ENCODE results near the gene ASIC1. TPM values are rescaled to one million over a fixed set of nuclear protein-coding genes. Genes with fewer than 3 reads are reported as not detected.
A peak's percentile ranks its signal among the peaks of the same experiment; 100 is the strongest.

Gene ASIC1
- total and polyA plus RNA-seq, 2 of the 13 experiments (the other 11 are each of a cell fraction or from before 2014, with no cell fraction given): 0.44 to 1.5 TPM

GRCh38 chr12:50025187-50026059, 32.0 kb upstream of the ASIC1 start, which contains the start of gene RACGAP1 (continued):
- TF ChIP-seq MLX (CRISPR knock-in tag; IDR thresholded peaks at IDR 0.05) (peak; percentile 67; the same call in 1 of the 2 replicates), ZNF740 (CRISPR knock-in tag; IDR thresholded peaks at IDR 0.05) (peak; percentile 94), POGK (CRISPR knock-in tag; conservative IDR thresholded peaks at IDR 0.05) (peak; percentile 70), SMARCC2 (IDR thresholded peaks at IDR 0.05) (no peak), ARNT2 (CRISPR knock-in tag; IDR thresholded peaks at IDR 0.05; ENCODE audit: low read depth) (peak; percentile 85), PRMT3 (CRISPR knock-in tag; IDR thresholded peaks at IDR 0.05; ENCODE audit: borderline replicate concordance, low read depth) (peak; percentile 82; the same call in 1 of the 2 replicates), ZNF138 (CRISPR knock-in tag; IDR thresholded peaks at IDR 0.05; ENCODE audit: low read depth) (no peak), TFDP2 (CRISPR knock-in tag; IDR thresholded peaks at IDR 0.05) (peak; percentile 99), TOE1 (CRISPR knock-in tag; IDR thresholded peaks at IDR 0.05) (peak; percentile 52; the same call in 1 of the 2 replicates), KDM5A (IDR thresholded peaks at IDR 0.05; ENCODE audit: borderline replicate concordance, low read length) (peak; percentile 68; the same call in 1 of the 2 replicates), AKNA (CRISPR knock-in tag; IDR thresholded peaks at IDR 0.05; ENCODE audit: borderline replicate concordance) (0 out of 2 replicates have a peak, but pooled peaks have one; percentile 39), ATF4 (CRISPR knock-in tag; IDR thresholded peaks at IDR 0.05) (peak in 1 of 2 experiments; percentile 60; a peak in 1 of 4 replicates), ZFX (CRISPR knock-in tag; IDR thresholded peaks at IDR 0.05; ENCODE audit: low read depth) (peak; percentile 67), HDAC2 (CRISPR knock-in tag; IDR thresholded peaks at IDR 0.05) (peak; percentile 67; the same call in 1 of the 2 replicates), CTCF (CRISPR knock-in tag; IDR thresholded peaks at IDR 0.05) (0 out of 2 replicates have a peak, but pooled peaks have one; percentile 17)

Data from HepG2 (cell line).